Stimulated activated naive B cell treated with anti-CD40 and anti-IgM and Interleukin-4, amounts not matched to agents 10 μg/mL and 1 μg/mL and 100 μg/mL, for 72 hours (primary cell): ENCODE measurements around the gene NXT2.
"Not testable (repeated sequence)": the region's sequence is repeated elsewhere in the genome, so short reads cannot be mapped to it uniquely, and the experiment has no call there.

Experiments used
- ATAC-seq, 2 donors: fragments of 150-1000 bp; cut with Tn5 transposase; replicated peaks; 2 replicates each; pipeline ENCODE4 v1.10.0; 2021; ENCODE audit warnings: moderate library complexity in 1 of 2
- DNase-seq: peaks from one replicate; pipeline ENCODE4 v3.0.0; 2021
- H3K27ac Mint-ChIP-seq: one replicate; pipeline ENCODE4 v1.8.0; 2022; ENCODE audit warnings: mild to moderate bottlenecking, mixed read lengths
- H3K27me3 Mint-ChIP-seq, 2 donors: one replicate each; pipeline ENCODE4 v1.8.0; 2022; ENCODE audit warnings: mixed read lengths in 2 of 2
- H3K36me3 Mint-ChIP-seq, 2 donors: one replicate each; pipeline ENCODE4 v1.8.0; 2022; ENCODE audit warnings: mixed read lengths in 2 of 2, mild to moderate bottlenecking in 1 of 2
- H3K4me1 Mint-ChIP-seq, 2 donors: one replicate each; pipeline ENCODE4 v1.8.0; 2022; ENCODE audit warnings: mixed read lengths in 2 of 2, mild to moderate bottlenecking in 1 of 2
- H3K4me3 Mint-ChIP-seq, 2 donors: one replicate each; pipeline ENCODE4 v1.8.0; 2022; ENCODE audit warnings: mild to moderate bottlenecking in 2 of 2, mixed read lengths in 2 of 2, moderate library complexity in 1 of 2
- H3K9me3 Mint-ChIP-seq, 2 donors: one replicate each; pipeline ENCODE4 v1.8.0; 2022; ENCODE audit warnings: mixed read lengths in 2 of 2, mild to moderate bottlenecking in 1 of 2

Gene NXT2

GRCh38 chrX:109576083-109576482 lies 39.4 kb downstream of the NXT2 start:
- DNase-seq, H3K27me3 Mint-ChIP-seq, H3K36me3 Mint-ChIP-seq, H3K27ac Mint-ChIP-seq, H3K4me3 Mint-ChIP-seq, H3K9me3 Mint-ChIP-seq, H3K4me1 Mint-ChIP-seq, ATAC-seq: not testable (repeated sequence)

DNA sequence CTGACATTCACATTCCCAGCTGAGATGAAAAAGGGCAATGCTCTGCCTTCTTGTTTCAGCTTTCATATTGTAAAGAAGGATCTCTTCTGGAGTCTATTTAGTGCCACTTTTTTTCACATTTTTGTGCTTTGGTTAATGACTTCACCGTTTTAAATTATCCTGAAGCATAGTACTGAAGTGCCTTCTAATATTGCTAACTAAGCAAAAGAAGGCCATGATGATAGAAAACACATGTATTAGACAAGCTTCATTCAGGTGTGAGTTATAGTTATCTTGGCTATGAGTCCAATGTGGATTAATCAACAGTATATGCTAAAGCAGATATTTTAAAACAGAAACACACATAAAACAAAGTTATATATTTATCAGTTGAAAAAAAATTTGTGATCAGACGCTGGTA lies 40.4 kb downstream of the NXT2 start:
- H3K4me3 Mint-ChIP-seq = no peak overlapping the region

DNA sequence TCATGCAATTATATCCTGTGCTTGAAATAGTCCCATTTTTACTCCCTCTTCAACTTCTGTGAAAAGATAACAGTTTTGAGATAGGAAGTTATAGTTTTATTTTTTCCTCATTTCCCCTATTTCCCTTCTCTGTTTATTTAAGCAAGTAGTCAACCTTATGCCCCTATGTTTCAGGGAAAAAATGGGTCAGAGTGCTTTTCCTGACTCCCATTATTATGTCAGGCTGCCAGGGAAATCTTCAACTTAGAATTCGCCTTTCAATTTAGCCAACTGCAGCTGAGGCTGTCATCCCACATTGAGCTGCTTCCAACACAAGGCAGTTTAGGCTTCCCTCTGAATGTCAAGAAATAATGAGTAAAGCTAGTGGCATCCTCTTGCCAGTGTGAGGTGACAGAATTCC lies 42.3 kb downstream of the NXT2 start:
- ATAC-seq = no peak
- H3K27ac Mint-ChIP-seq = no peak overlapping the region
- H3K27me3 Mint-ChIP-seq = peaks cover 0 to 5% of the 10 kb centered on the region in 2 donors
- no peak for DNase-seq
- no peaks in the 10 kb centered on the region for H3K9me3 Mint-ChIP-seq
- no peaks in the 10 kb centered on the region for H3K4me1 Mint-ChIP-seq
- H3K36me3 Mint-ChIP-seq = no peaks in the 10 kb centered on the region
- H3K4me3 Mint-ChIP-seq = no peak overlapping the region

More for the DNA sequence above, 40.4 kb downstream of the NXT2 start:
- no peaks in the 10 kb centered on the region for H3K36me3 Mint-ChIP-seq
- H3K27ac Mint-ChIP-seq = no peak overlapping the region
- no peaks in the 10 kb centered on the region for H3K4me1 Mint-ChIP-seq
- H3K27me3 Mint-ChIP-seq = peaks cover 0 to 5% of the 10 kb centered on the region in 2 donors
- no peaks in the 10 kb centered on the region for H3K9me3 Mint-ChIP-seq
- DNase-seq = no peak
- no peak for ATAC-seq

- H3K27me3 Mint-ChIP-seq = peaks cover 6 to 10% of the 10 kb centered on the region in 2 donors
- no peaks in the 10 kb centered on the region for H3K36me3 Mint-ChIP-seq
- H3K9me3 Mint-ChIP-seq = no peaks in the 10 kb centered on the region
- H3K4me3 Mint-ChIP-seq = no peak overlapping the region
- no peak for DNase-seq
- ATAC-seq = no peak
- H3K4me1 Mint-ChIP-seq = no peaks in the 10 kb centered on the region
- no peak overlapping the region for H3K27ac Mint-ChIP-seq
Measured at GRCh38 chrX:109585488-109585887, 48.8 kb downstream of the NXT2 start.

DNA sequence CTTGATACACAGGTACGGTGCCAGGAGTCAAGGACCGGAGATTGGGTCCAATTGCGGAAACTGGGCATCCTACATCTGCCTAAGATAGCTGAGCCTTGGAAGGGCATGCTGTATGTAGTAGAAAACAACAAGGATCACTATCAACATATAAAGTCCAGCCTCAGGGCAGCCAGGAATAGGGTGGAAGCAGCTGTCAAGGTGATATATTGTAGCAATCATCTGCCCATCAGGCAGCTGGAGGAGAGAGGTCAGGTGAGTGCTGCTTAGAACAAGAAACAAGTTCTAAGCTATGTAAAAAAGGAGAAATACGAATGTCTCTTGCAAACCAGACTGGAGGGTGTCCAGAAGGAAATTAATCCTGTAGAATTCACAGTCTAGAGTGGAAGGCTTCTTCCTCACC lies 53.5 kb downstream of the NXT2 start:
- Mint-ChIP-seq H3K4me1 (no peaks in the 10 kb centered on the region), H3K27me3 (peaks cover 5 to 6% of the 10 kb centered on the region in 2 donors), H3K27ac (no peak overlapping the region), H3K36me3 (no peaks in the 10 kb centered on the region), H3K4me3 (no peak overlapping the region), H3K9me3 (no peaks in the 10 kb centered on the region)
- ATAC-seq (no peak), DNase-seq (no peak)
